ENCODE data around the gene KDM4C.

Gene KDM4C

GRCh38 chr9:7118633-7119032 lies 360.9 kb downstream of the KDM4C start:
- H3K4me3 ChIP-seq (ENCODE audit: low read length) = no peak overlapping the region
- no peaks in the 10 kb centered on the region for H3K4me1 ChIP-seq (ENCODE audit: control insufficient read depth, insufficient read depth, low read length)
- H3K27me3 ChIP-seq (ENCODE audit: control insufficient read depth, insufficient read depth, low read length) = no peaks in the 10 kb centered on the region
- no peak overlapping the region for H3K9ac ChIP-seq (ENCODE audit: low read length)
- H3K36me3 ChIP-seq (ENCODE audit: control insufficient read depth, insufficient read depth, low read length) = no peaks in the 10 kb centered on the region
- H3K27ac ChIP-seq (ENCODE audit: low read depth, low read length) = no peak overlapping the region

- Histone ChIP-seq H3K9ac (ENCODE audit: low read length) (no peak overlapping the region), H3K4me1 (ENCODE audit: control insufficient read depth, insufficient read depth, low read length) (no peaks in the 10 kb centered on the region), H3K36me3 (ENCODE audit: control insufficient read depth, insufficient read depth, low read length) (no peaks in the 10 kb centered on the region), H3K4me3 (ENCODE audit: low read length) (no peak overlapping the region), H3K27ac (ENCODE audit: low read depth, low read length) (no peak overlapping the region), H3K27me3 (ENCODE audit: control insufficient read depth, insufficient read depth, low read length) (no peaks in the 10 kb centered on the region)
Observed at GRCh38 chr9:7119612-7120011, 361.8 kb downstream of the KDM4C start.

GRCh38 chr9:7121055-7121454 lies 363.3 kb downstream of the KDM4C start:
- H3K36me3 ChIP-seq (ENCODE audit: control insufficient read depth, insufficient read depth, low read length) = no peaks in the 10 kb centered on the region
- H3K27me3 ChIP-seq (ENCODE audit: control insufficient read depth, insufficient read depth, low read length) = no peaks in the 10 kb centered on the region
- no peak overlapping the region for H3K4me3 ChIP-seq (ENCODE audit: low read length)
- no peak overlapping the region for H3K27ac ChIP-seq (ENCODE audit: low read depth, low read length)
- H3K9ac ChIP-seq (ENCODE audit: low read length) = no peak overlapping the region
- no peaks in the 10 kb centered on the region for H3K4me1 ChIP-seq (ENCODE audit: control insufficient read depth, insufficient read depth, low read length)

GRCh38 chr9:7121664-7122063 lies 363.9 kb downstream of the KDM4C start:
- Histone ChIP-seq H3K36me3 (ENCODE audit: control insufficient read depth, insufficient read depth, low read length) (no peaks in the 10 kb centered on the region), H3K4me1 (ENCODE audit: control insufficient read depth, insufficient read depth, low read length) (no peaks in the 10 kb centered on the region), H3K27me3 (ENCODE audit: control insufficient read depth, insufficient read depth, low read length) (no peaks in the 10 kb centered on the region), H3K27ac (ENCODE audit: low read depth, low read length) (no peak overlapping the region), H3K9ac (ENCODE audit: low read length) (no peak overlapping the region), H3K4me3 (ENCODE audit: low read length) (no peak overlapping the region)

GRCh38 chr9:7123743-7124142 lies 366.0 kb downstream of the KDM4C start:
- no peaks in the 10 kb centered on the region for H3K4me1 ChIP-seq (ENCODE audit: control insufficient read depth, insufficient read depth, low read length)
- H3K9ac ChIP-seq (ENCODE audit: low read length) = no peak overlapping the region
- H3K36me3 ChIP-seq (ENCODE audit: control insufficient read depth, insufficient read depth, low read length) = no peaks in the 10 kb centered on the region
- H3K27me3 ChIP-seq (ENCODE audit: control insufficient read depth, insufficient read depth, low read length) = no peaks in the 10 kb centered on the region
- H3K27ac ChIP-seq (ENCODE audit: low read depth, low read length) = no peak overlapping the region
- H3K4me3 ChIP-seq (ENCODE audit: low read length) = no peak overlapping the region

- no peak overlapping the region for H3K4me3 ChIP-seq (ENCODE audit: low read length)
- H3K9ac ChIP-seq (ENCODE audit: low read length) = no peak overlapping the region
- H3K27ac ChIP-seq (ENCODE audit: low read depth, low read length) = no peak overlapping the region
- no peaks in the 10 kb centered on the region for H3K27me3 ChIP-seq (ENCODE audit: control insufficient read depth, insufficient read depth, low read length)
- H3K36me3 ChIP-seq (ENCODE audit: control insufficient read depth, insufficient read depth, low read length) = no peaks in the 10 kb centered on the region
- H3K4me1 ChIP-seq (ENCODE audit: control insufficient read depth, insufficient read depth, low read length) = no peaks in the 10 kb centered on the region
Observed at GRCh38 chr9:7125231-7125630, 367.5 kb downstream of the KDM4C start.

GRCh38 chr9:7129391-7129790 lies 371.6 kb downstream of the KDM4C start:
- Histone ChIP-seq H3K36me3 (ENCODE audit: control insufficient read depth, insufficient read depth, low read length) (no peaks in the 10 kb centered on the region), H3K27ac (ENCODE audit: low read depth, low read length) (no peak overlapping the region), H3K9ac (ENCODE audit: low read length) (no peak overlapping the region), H3K4me1 (ENCODE audit: control insufficient read depth, insufficient read depth, low read length) (no peaks in the 10 kb centered on the region), H3K4me3 (ENCODE audit: low read length) (no peak overlapping the region), H3K27me3 (ENCODE audit: control insufficient read depth, insufficient read depth, low read length) (no peaks in the 10 kb centered on the region)

GRCh38 chr9:7130266-7130820 lies 372.6 kb downstream of the KDM4C start:
- Histone ChIP-seq H3K36me3 (ENCODE audit: control insufficient read depth, insufficient read depth, low read length) (no peaks in the 10 kb centered on the region), H3K27me3 (ENCODE audit: control insufficient read depth, insufficient read depth, low read length) (no peaks in the 10 kb centered on the region), H3K27ac (ENCODE audit: low read depth, low read length) (no peak overlapping the region), H3K9ac (ENCODE audit: low read length) (no peak overlapping the region), H3K4me3 (ENCODE audit: low read length) (no peak overlapping the region), H3K4me1 (ENCODE audit: control insufficient read depth, insufficient read depth, low read length) (no peaks in the 10 kb centered on the region)

- Histone ChIP-seq H3K4me3 (ENCODE audit: low read length) (no peak overlapping the region), H3K27ac (ENCODE audit: low read depth, low read length) (no peak overlapping the region), H3K36me3 (ENCODE audit: control insufficient read depth, insufficient read depth, low read length) (no peaks in the 10 kb centered on the region), H3K27me3 (ENCODE audit: control insufficient read depth, insufficient read depth, low read length) (no peaks in the 10 kb centered on the region), H3K9ac (ENCODE audit: low read length) (no peak overlapping the region), H3K4me1 (ENCODE audit: control insufficient read depth, insufficient read depth, low read length) (no peaks in the 10 kb centered on the region)
Observed at GRCh38 chr9:7132605-7133004, 374.8 kb downstream of the KDM4C start.

- no peak overlapping the region for H3K9ac ChIP-seq (ENCODE audit: low read length)
Observed at GRCh38 chr9:7135735-7136134, 378.0 kb downstream of the KDM4C start.

GRCh38 chr9:7137040-7137439 lies 379.3 kb downstream of the KDM4C start:
- Histone ChIP-seq H3K4me1 (ENCODE audit: control insufficient read depth, insufficient read depth, low read length) (no peaks in the 10 kb centered on the region), H3K27me3 (ENCODE audit: control insufficient read depth, insufficient read depth, low read length) (no peaks in the 10 kb centered on the region), H3K4me3 (ENCODE audit: low read length) (no peak overlapping the region), H3K9ac (ENCODE audit: low read length) (no peak overlapping the region), H3K27ac (ENCODE audit: low read depth, low read length) (no peak overlapping the region), H3K36me3 (ENCODE audit: control insufficient read depth, insufficient read depth, low read length) (no peaks in the 10 kb centered on the region)

More at GRCh38 chr9:7135735-7136134, 378.0 kb downstream of the KDM4C start:
- no peak overlapping the region for H3K27ac ChIP-seq (ENCODE audit: low read depth, low read length)
- H3K4me3 ChIP-seq (ENCODE audit: low read length) = no peak overlapping the region
- H3K27me3 ChIP-seq (ENCODE audit: control insufficient read depth, insufficient read depth, low read length) = no peaks in the 10 kb centered on the region
- H3K36me3 ChIP-seq (ENCODE audit: control insufficient read depth, insufficient read depth, low read length) = no peaks in the 10 kb centered on the region
- H3K4me1 ChIP-seq (ENCODE audit: control insufficient read depth, insufficient read depth, low read length) = no peaks in the 10 kb centered on the region

GRCh38 chr9:7137571-7137970 lies 379.8 kb downstream of the KDM4C start:
- Histone ChIP-seq H3K27me3 (ENCODE audit: control insufficient read depth, insufficient read depth, low read length) (no peaks in the 10 kb centered on the region), H3K36me3 (ENCODE audit: control insufficient read depth, insufficient read depth, low read length) (no peaks in the 10 kb centered on the region), H3K4me3 (ENCODE audit: low read length) (no peak overlapping the region), H3K4me1 (ENCODE audit: control insufficient read depth, insufficient read depth, low read length) (no peaks in the 10 kb centered on the region), H3K9ac (ENCODE audit: low read length) (no peak overlapping the region), H3K27ac (ENCODE audit: low read depth, low read length) (no peak overlapping the region)

- Histone ChIP-seq H3K4me1 (ENCODE audit: control insufficient read depth, insufficient read depth, low read length) (no peaks in the 10 kb centered on the region), H3K4me3 (ENCODE audit: low read length) (no peak overlapping the region), H3K36me3 (ENCODE audit: control insufficient read depth, insufficient read depth, low read length) (no peaks in the 10 kb centered on the region), H3K27me3 (ENCODE audit: control insufficient read depth, insufficient read depth, low read length) (no peaks in the 10 kb centered on the region), H3K27ac (ENCODE audit: low read depth, low read length) (no peak overlapping the region), H3K9ac (ENCODE audit: low read length) (no peak overlapping the region)
Observed at GRCh38 chr9:7139886-7140285, 382.1 kb downstream of the KDM4C start.

Data from rectal smooth muscle tissue (tissue), 1 donor.